Effector memory CD8-positive, alpha-beta T cell (primary cell): ENCODE data around the gene HOXA10.
A peak's percentile ranks its signal among the peaks of the same experiment; 100 is the strongest.

Source experiments
- ATAC-seq: fragments of 150-1000 bp; cut with Tn5 transposase; replicated peaks from 2 replicates; pipeline ENCODE4 v1.10.0; 2021; ENCODE audit warnings: mild to moderate bottlenecking, moderate library complexity
- DNase-seq, 3 experiments: peaks; one replicate each; pipeline ENCODE4 v3.0.0; 2021
- H3K27ac Mint-ChIP-seq, 2 donors: one replicate each; pipeline ENCODE4 v1.8.0; 2022; ENCODE audit warnings: mild to moderate bottlenecking in 2 of 2, mixed read lengths in 2 of 2, moderate library complexity in 2 of 2
- H3K27me3 Mint-ChIP-seq, 2 donors: one replicate each; pipeline ENCODE4 v1.8.0; 2022; ENCODE audit warnings: mixed read lengths in 2 of 2
- H3K36me3 Mint-ChIP-seq: one replicate; pipeline ENCODE4 v1.8.0; 2022; ENCODE audit warnings: mild to moderate bottlenecking, moderate library complexity, mixed read lengths; ENCODE audit not compliant: insufficient read depth
- H3K4me1 Mint-ChIP-seq, 2 donors: one replicate each; pipeline ENCODE4 v1.8.0; 2022; ENCODE audit warnings: low read depth in 2 of 2, mixed read lengths in 2 of 2
- H3K4me3 Mint-ChIP-seq, 2 donors: one replicate each; pipeline ENCODE4 v1.8.0; 2022; ENCODE audit warnings: mild to moderate bottlenecking in 2 of 2, mixed read lengths in 2 of 2, moderate library complexity in 2 of 2
- H3K9me3 Mint-ChIP-seq, 2 donors: one replicate each; pipeline ENCODE4 v1.8.0; 2022; ENCODE audit warnings: mixed read lengths in 2 of 2

HOXA10 gene

GRCh38 chr7:27176962-27177794, 3.1 kb upstream of the HOXA10 start:
- H3K4me1 Mint-ChIP-seq: peaks cover 8 to 12% of the 10 kb centered on the region in 2 donors
- H3K9me3 Mint-ChIP-seq: no peaks in the 10 kb centered on the region
- H3K4me3 Mint-ChIP-seq: no peak overlapping the region
- no peak overlapping the region for H3K27ac Mint-ChIP-seq
- DNase-seq (no peak), ATAC-seq (no peak)
- peaks cover 12% of the 10 kb centered on the region for H3K36me3 Mint-ChIP-seq
- peaks cover 51 to 85% of the 10 kb centered on the region in 2 donors for H3K27me3 Mint-ChIP-seq

- Mint-ChIP-seq H3K36me3 (peaks cover 19% of the 10 kb centered on the region), H3K4me3 (no peak overlapping the region), H3K27ac (no peak overlapping the region), H3K4me1 (peaks cover 14 to 19% of the 10 kb centered on the region in 2 donors), H3K27me3 (peaks cover 58 to 89% of the 10 kb centered on the region in 2 donors), H3K9me3 (no peaks in the 10 kb centered on the region)
- ATAC-seq: no peak
- DNase-seq: no peak
Observed at GRCh38 chr7:27176524-27176845, 2.4 kb upstream of the HOXA10 start.

DNA sequence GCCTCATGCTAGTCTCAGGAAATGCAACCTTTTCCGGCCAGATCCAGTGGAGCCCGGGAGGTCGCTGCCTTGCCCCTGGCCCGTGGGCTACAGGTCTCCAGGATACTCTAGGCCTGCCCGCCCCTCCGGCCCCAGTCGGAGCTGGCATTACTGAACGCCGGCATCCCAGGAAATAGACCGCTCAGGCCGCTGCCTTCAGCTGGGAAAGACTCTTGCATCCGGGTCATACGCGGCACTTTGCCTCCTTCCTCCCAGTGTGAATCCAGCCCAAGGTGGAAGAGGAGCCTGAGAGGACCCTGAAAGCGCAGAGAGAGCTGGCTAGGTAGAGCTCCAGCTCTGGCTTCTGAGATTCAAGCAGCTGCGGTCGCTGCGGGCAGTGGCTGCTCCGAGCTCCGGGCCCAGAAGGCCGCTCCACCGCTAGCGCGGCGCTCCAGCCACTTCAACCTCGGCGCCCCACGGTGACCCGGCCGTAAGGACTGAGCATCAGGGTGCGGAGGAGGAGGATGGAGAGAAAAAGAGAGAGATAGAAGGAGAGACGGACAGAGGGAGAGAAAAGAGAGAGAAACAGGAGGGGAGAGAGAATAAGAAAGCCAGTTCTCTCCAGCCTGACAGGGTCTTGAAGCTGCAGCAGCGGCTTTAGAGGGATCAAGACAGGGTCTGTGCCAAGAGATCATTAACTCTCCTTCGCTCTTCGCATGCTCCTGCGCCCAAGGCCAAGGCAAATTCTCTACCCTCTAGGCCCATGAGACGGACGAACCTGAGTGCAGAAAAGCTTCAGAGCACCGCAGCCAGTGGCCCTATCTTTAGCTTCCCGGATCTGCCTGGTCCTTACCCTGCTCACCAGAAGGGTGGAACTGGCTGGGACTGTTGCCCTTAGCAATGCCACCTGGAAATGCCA, 1.8 kb upstream of the HOXA10 start:
- peaks cover 14 to 20% of the 10 kb centered on the region in 2 donors for H3K4me1 Mint-ChIP-seq
- DNase-seq (no peak), ATAC-seq (no peak)
- H3K9me3 Mint-ChIP-seq: no peaks in the 10 kb centered on the region
- H3K27me3 Mint-ChIP-seq: peaks cover 64 to 91% of the 10 kb centered on the region in 2 donors
- H3K27ac Mint-ChIP-seq: no peak overlapping the region
- H3K36me3 Mint-ChIP-seq: peaks cover 21% of the 10 kb centered on the region
- no peak overlapping the region for H3K4me3 Mint-ChIP-seq

DNA sequence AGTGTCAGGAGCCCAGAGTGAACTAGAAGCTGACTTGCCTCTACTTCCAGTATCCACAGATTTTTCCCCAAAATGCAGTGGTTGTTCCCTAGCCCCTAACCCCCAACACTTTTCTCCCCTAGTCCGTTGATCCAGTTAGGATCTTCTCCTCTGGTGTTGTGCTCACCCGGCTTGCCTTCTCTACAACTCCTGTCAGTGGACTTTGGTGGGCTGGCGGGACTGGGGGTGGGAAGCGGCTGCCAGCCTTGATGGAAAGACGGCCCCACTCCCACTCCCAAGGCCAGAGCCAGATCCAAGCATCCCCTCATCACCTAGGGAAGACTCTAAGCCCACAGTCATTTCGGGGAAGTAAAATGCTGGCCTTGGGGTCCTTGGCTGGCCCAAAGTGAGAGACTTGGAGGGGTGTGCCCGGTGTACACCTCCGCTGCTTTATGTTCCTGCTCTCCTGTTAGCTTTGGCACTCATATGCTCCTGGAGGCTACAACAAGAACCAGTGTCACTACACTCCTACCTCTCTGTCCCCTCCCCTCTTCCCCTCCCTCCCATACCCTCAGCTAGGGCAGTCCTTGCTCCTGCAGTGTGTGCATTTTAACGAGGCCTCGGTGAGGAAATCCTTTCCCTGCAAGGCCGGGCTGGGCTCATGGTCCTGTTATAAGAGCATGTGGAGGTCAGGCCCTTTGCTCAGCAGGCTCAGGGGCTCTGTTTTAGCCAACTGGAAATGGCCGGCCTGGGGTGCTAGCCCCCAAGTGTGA, 930 bp upstream of the HOXA10 start:
- Mint-ChIP-seq H3K4me1 (peaks cover 12 to 24% of the 10 kb centered on the region in 2 donors), H3K4me3 (peak overlapping the region; percentile 63 to 77), H3K36me3 (peaks cover 21% of the 10 kb centered on the region), H3K27me3 (peaks cover 67 to 91% of the 10 kb centered on the region in 2 donors), H3K9me3 (no peaks in the 10 kb centered on the region), H3K27ac (no peak overlapping the region)
- DNase-seq (no peak), ATAC-seq (no peak)

- peaks cover 66 to 91% of the 10 kb centered on the region in 2 donors for H3K27me3 Mint-ChIP-seq
- H3K36me3 Mint-ChIP-seq: peaks cover 22% of the 10 kb centered on the region
- H3K9me3 Mint-ChIP-seq: no peaks in the 10 kb centered on the region
- no peak overlapping the region for H3K27ac Mint-ChIP-seq
- H3K4me3 Mint-ChIP-seq: peak overlapping the region; percentile 76 to 77
- DNase-seq: peak in 1 of 3 experiments; percentile 37
- ATAC-seq: peak; percentile 77
- peaks cover 17 to 24% of the 10 kb centered on the region in 2 donors for H3K4me1 Mint-ChIP-seq
Observed at GRCh38 chr7:27173511-27173955, 587 bp downstream of the HOXA10 start.

GRCh38 chr7:27172823-27173510, 1.2 kb downstream of the HOXA10 start:
- ATAC-seq (peak; percentile 52), DNase-seq (no peak)
- peak overlapping the region; percentile 76 to 77 for H3K4me3 Mint-ChIP-seq
- H3K36me3 Mint-ChIP-seq: peaks cover 24% of the 10 kb centered on the region
- no peak overlapping the region for H3K27ac Mint-ChIP-seq
- no peaks in the 10 kb centered on the region for H3K9me3 Mint-ChIP-seq
- peaks cover 66 to 91% of the 10 kb centered on the region in 2 donors for H3K27me3 Mint-ChIP-seq
- H3K4me1 Mint-ChIP-seq: peaks cover 19 to 26% of the 10 kb centered on the region in 2 donors

DNA sequence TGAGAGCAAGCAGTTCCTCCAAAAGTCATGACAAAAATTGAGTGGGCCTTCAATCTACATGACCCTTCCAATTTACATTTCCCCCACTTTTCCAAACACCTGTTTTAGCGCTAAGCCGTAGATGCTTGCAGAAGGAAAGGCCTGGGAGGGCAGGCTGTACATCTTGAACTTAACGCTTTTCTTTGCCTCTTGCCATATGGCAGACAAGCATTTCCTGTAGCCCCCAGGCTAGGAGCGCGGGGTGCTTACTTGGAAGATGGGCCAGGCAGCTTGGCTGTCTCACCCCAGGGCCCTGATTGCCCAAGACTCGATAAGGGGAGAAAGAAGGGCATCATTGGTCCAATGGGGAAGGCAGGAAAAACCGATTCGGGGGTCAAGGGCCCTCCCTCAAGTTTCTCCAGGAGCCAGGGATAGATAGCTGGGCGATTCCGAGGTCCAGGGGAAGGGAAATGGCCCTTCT, 1.8 kb downstream of the HOXA10 start:
- H3K36me3 Mint-ChIP-seq: peaks cover 28% of the 10 kb centered on the region
- H3K9me3 Mint-ChIP-seq: no peaks in the 10 kb centered on the region
- peak overlapping the region; percentile 63 to 76 for H3K4me3 Mint-ChIP-seq
- no peak for DNase-seq
- peaks cover 66 to 91% of the 10 kb centered on the region in 2 donors for H3K27me3 Mint-ChIP-seq
- H3K4me1 Mint-ChIP-seq: peaks cover 19 to 26% of the 10 kb centered on the region in 2 donors
- peak overlapping the region in 1 of 2 donors; percentile 33 for H3K27ac Mint-ChIP-seq
- ATAC-seq: no peak

GRCh38 chr7:27171637-27172314, 2.3 kb downstream of the HOXA10 start:
- Mint-ChIP-seq H3K27ac (peak overlapping the region in 1 of 2 donors; percentile 33), H3K27me3 (peaks cover 71 to 91% of the 10 kb centered on the region in 2 donors), H3K36me3 (peaks cover 33% of the 10 kb centered on the region), H3K4me3 (peak overlapping the region; percentile 63 to 76), H3K4me1 (peaks cover 21 to 31% of the 10 kb centered on the region in 2 donors), H3K9me3 (no peaks in the 10 kb centered on the region)
- DNase-seq (no peak), ATAC-seq (no peak)

GRCh38 chr7:27171325-27171636, 2.8 kb downstream of the HOXA10 start:
- no peak for DNase-seq
- ATAC-seq: no peak
- peak overlapping the region; percentile 63 to 76 for H3K4me3 Mint-ChIP-seq
- H3K4me1 Mint-ChIP-seq: peaks cover 23 to 31% of the 10 kb centered on the region in 2 donors
- peaks cover 37% of the 10 kb centered on the region for H3K36me3 Mint-ChIP-seq
- H3K27ac Mint-ChIP-seq: no peak overlapping the region
- H3K9me3 Mint-ChIP-seq: no peaks in the 10 kb centered on the region
- H3K27me3 Mint-ChIP-seq: peaks cover 76 to 91% of the 10 kb centered on the region in 2 donors

DNA sequence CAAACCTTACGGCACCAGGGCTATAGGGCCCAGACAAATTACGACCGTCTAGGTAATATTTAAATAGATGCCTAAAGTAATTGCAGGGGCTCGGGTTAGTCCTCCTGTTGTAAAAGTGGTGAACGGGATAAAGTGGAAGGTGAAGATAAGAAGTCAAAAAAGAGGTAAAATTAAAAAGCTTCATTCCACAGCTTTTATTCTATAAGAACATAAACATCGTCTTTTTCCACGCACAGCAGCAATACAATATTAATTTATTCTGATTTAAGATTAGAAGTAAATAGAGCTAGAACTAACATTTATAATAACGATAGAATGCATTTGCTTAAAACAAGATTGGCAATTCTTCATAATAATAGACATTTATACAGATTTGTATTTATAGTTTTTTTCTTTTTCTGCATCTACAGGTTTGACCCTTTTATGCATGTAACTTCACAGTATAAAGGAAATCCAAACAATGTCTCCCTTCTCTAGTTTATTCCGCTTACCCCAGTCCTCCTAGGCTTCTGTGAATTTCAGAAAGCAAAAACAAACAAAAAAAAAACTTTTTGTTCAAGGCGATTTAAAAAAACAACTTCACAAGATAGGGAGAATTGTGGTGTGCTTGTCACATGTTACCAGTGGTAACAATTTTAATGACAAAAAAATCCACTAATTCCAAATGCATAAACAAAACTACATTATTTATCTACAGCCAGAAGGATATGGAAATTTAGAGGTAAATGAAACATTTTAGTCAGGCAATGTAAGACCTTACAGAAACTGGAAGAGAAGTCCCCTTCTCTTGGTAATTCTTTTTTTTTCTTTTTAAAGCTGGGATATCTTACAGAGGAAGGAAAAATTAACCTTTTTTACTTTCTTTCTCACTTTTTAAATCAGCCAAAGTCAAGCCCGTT, 3.4 kb downstream of the HOXA10 start:
- H3K9me3 Mint-ChIP-seq: no peaks in the 10 kb centered on the region
- H3K4me1 Mint-ChIP-seq: peaks cover 26 to 33% of the 10 kb centered on the region in 2 donors
- no peak for DNase-seq
- ATAC-seq: no peak
- H3K27ac Mint-ChIP-seq: peak overlapping the region in 1 of 2 donors; percentile 46
- peaks cover 74 to 91% of the 10 kb centered on the region in 2 donors for H3K27me3 Mint-ChIP-seq
- no peak overlapping the region for H3K4me3 Mint-ChIP-seq
- H3K36me3 Mint-ChIP-seq: peaks cover 43% of the 10 kb centered on the region

DNA sequence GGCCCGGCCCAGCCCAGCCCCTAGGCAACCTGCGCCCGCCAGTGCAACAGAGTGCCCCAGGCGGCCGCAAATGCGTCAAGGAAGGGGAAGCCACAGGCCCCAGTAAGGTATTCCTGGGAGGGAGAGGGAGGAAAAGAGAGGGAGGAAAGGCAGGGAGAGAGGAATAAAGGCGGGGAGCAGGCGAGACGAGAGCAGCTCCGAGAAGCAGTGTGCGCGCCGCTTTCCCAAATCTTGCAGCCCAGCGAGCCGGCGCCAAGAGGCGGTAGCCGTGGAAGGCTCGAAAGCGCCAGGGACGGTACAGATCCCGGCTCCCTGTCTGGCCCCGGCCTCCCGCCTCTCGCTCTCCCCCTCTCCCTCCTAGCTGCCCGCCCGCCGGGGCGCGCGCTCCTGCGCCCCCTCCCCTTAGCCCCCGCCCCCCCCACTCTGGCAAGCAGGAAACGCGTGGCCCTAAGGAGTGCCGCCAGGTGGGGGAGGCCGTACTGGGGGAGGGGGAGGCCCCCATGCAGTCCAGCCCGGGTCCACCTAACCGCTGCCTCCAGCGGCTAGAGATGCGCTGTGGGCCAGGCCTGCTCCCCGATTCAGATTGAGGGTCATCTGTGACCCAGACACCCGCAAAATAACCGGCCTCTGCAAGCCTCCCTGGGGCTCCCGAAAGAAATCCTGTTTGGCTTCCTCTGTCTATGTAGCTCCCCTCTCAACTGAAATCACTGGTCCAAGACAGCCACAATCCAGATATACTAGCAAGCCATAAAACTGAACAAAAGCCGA, 4.3 kb downstream of the HOXA10 start:
- Mint-ChIP-seq H3K4me1 (peaks cover 28 to 35% of the 10 kb centered on the region in 2 donors), H3K4me3 (peak overlapping the region; percentile 31 to 41), H3K9me3 (no peaks in the 10 kb centered on the region), H3K36me3 (peaks cover 49% of the 10 kb centered on the region), H3K27ac (peak overlapping the region in 1 of 2 donors; percentile 46), H3K27me3 (peaks cover 70 to 91% of the 10 kb centered on the region in 2 donors)
- DNase-seq (no peak), ATAC-seq (peak; percentile 26)
